HL-60 (cell line): ENCODE measurements around the gene DHFR2.

ENCODE experiments used
- POLR2AphosphoS5 ChIP-seq: IDR thresholded peaks from 2 replicates; pipeline ENCODE4 v1.6.1; 2012; ENCODE audit warnings: low read depth
- TF ChIP-seq, protein P1 (sequence below): IDR thresholded peaks from one replicate; pipeline ENCODE4 v1.5.1; 2011; ENCODE audit warnings: low read length, control low read depth, inconsistent platforms; ENCODE audit not compliant: insufficient read depth
- TF ChIP-seq, protein P2 (sequence below): IDR thresholded peaks from 2 replicates; pipeline ENCODE4 v1.6.1; 2012; ENCODE audit warnings: low read depth; ENCODE audit not compliant: insufficient replicate concordance

DNA sequence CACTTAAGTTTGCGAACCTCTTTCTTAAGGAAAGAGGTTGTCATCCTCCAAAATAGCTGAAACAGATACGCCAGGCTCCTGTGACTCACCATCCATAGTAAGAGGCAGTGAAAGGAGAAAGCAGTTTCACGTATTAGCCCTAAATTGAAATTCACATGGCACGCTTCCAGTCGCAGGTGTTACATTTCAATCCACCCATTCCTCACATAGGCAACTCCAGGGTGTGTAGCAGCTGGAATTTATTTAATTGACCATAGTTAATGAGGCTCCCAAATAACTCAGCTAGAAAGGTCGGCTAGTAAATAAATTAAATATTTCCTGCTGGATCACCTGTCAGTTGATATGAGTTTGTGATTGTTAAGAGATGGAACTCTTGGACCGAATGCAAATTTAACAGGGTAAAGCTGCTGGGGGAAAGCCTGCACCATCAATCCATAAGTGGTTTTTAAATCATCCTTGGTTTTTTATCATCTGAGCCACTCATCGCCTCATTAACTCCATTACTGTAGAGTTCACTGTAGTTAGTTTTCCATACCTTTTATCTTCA, 19.7 kb upstream of the DHFR2 start:
- TF ChIP-seq, protein P1, sequence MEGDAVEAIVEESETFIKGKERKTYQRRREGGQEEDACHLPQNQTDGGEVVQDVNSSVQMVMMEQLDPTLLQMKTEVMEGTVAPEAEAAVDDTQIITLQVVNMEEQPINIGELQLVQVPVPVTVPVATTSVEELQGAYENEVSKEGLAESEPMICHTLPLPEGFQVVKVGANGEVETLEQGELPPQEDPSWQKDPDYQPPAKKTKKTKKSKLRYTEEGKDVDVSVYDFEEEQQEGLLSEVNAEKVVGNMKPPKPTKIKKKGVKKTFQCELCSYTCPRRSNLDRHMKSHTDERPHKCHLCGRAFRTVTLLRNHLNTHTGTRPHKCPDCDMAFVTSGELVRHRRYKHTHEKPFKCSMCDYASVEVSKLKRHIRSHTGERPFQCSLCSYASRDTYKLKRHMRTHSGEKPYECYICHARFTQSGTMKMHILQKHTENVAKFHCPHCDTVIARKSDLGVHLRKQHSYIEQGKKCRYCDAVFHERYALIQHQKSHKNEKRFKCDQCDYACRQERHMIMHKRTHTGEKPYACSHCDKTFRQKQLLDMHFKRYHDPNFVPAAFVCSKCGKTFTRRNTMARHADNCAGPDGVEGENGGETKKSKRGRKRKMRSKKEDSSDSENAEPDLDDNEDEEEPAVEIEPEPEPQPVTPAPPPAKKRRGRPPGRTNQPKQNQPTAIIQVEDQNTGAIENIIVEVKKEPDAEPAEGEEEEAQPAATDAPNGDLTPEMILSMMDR: no peak
- TF ChIP-seq, protein P2, sequence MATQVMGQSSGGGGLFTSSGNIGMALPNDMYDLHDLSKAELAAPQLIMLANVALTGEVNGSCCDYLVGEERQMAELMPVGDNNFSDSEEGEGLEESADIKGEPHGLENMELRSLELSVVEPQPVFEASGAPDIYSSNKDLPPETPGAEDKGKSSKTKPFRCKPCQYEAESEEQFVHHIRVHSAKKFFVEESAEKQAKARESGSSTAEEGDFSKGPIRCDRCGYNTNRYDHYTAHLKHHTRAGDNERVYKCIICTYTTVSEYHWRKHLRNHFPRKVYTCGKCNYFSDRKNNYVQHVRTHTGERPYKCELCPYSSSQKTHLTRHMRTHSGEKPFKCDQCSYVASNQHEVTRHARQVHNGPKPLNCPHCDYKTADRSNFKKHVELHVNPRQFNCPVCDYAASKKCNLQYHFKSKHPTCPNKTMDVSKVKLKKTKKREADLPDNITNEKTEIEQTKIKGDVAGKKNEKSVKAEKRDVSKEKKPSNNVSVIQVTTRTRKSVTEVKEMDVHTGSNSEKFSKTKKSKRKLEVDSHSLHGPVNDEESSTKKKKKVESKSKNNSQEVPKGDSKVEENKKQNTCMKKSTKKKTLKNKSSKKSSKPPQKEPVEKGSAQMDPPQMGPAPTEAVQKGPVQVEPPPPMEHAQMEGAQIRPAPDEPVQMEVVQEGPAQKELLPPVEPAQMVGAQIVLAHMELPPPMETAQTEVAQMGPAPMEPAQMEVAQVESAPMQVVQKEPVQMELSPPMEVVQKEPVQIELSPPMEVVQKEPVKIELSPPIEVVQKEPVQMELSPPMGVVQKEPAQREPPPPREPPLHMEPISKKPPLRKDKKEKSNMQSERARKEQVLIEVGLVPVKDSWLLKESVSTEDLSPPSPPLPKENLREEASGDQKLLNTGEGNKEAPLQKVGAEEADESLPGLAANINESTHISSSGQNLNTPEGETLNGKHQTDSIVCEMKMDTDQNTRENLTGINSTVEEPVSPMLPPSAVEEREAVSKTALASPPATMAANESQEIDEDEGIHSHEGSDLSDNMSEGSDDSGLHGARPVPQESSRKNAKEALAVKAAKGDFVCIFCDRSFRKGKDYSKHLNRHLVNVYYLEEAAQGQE: no peak
- TF ChIP-seq POLR2AphosphoS5: no peak
